ENCODE results near the gene DPYSL5. TPM values are rescaled to one million over a fixed set of nuclear protein-coding genes. Genes with fewer than 3 reads are reported as not detected.
"Not testable (repeated sequence)": the region's sequence is repeated elsewhere in the genome, so short reads cannot be mapped to it uniquely, and the experiment has no call there.

The DPYSL5 gene
- total RNA-seq, 4 donors from 2014 or later: not detected

DNA sequence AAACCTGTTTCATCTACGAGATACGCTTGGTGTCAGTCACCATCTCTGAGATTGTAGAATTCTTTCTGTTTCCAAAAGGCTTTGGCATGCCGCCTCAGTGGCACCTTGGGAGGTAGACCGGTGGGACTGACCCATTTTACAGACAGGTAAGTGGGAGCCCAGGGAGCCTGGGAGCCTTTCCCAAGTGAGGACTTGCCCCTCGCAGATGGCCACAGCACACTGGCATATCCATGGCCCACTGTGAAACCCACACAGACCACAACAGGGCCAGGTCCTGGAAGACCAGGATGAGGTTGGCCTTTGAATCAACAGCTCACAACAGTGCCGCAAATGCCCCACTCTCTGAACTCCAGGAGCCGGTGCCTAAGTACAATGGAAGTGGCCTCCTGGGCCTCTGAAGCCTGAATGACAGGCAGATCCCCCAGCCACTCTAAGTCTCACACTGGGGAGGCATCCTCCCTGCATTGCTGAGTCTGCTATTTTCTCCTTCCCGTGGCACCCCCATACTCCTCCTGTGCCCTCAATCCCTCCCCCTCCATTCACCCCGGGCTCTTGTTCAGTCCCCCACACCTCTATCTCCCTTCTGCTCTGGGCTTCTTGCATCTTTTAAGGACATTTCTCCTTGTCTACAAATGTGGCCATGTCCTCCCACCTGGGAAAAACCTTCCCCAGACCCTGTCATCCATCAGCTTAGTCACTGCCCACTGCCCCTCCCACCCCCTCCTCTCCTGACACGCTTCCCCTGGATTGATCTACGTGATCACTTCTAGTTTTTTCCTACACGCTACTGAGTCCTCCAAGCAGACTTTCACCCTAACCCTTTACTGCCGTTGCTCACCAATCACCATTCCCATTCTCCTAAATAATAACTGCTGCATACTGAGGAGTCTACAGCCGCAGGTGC, 35.9 kb upstream of the DPYSL5 start:
- TF ChIP-seq POLR2A (IDR thresholded peaks at IDR 0.05) (no peak), EP300 (IDR thresholded peaks at IDR 0.05) (no peak)
- TF ChIP-seq, protein P1, sequence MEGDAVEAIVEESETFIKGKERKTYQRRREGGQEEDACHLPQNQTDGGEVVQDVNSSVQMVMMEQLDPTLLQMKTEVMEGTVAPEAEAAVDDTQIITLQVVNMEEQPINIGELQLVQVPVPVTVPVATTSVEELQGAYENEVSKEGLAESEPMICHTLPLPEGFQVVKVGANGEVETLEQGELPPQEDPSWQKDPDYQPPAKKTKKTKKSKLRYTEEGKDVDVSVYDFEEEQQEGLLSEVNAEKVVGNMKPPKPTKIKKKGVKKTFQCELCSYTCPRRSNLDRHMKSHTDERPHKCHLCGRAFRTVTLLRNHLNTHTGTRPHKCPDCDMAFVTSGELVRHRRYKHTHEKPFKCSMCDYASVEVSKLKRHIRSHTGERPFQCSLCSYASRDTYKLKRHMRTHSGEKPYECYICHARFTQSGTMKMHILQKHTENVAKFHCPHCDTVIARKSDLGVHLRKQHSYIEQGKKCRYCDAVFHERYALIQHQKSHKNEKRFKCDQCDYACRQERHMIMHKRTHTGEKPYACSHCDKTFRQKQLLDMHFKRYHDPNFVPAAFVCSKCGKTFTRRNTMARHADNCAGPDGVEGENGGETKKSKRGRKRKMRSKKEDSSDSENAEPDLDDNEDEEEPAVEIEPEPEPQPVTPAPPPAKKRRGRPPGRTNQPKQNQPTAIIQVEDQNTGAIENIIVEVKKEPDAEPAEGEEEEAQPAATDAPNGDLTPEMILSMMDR (IDR thresholded peaks at IDR 0.05): no peak
- no peak for DNase-seq (ENCODE audit: low spot score in 2 of 2)

DNA sequence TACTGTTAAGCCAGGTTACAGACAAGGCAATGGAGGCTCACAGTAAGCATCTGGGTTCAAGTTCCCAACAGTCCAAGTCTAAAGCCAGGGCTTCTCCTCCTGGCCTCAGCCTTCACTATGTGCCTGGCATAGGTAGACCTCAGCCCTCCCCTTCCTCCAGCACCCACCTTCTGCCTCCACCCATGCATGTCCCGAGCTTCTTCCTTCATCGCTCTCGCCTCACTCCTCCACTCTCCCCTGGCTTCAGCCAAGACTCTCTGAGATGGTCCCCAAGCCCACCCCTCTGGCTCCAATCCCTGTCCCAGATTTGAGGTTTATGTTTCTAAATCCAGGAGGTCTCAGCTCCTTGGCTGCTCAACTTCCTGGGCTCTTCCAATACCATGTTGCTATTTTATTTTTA, 35.2 kb upstream of the DPYSL5 start:
- Histone ChIP-seq H3K4me3 (no peak overlapping the region), H3K36me3 (no peaks in the 10 kb centered on the region), H3K27me3 (no peaks in the 10 kb centered on the region), H3K9me3 (no peaks in the 10 kb centered on the region), H3K4me1 (no peaks in the 10 kb centered on the region), H3K27ac (no peak overlapping the region)
- 84 to 90% methylated on average over 3 of the region's 3 CpGs for WGBS, 2 donors
- TF ChIP-seq, protein P1 (IDR thresholded peaks at IDR 0.05): no peak
- TF ChIP-seq POLR2A (IDR thresholded peaks at IDR 0.05) (no peak), EP300 (IDR thresholded peaks at IDR 0.05) (no peak)
- DNase-seq (ENCODE audit: low spot score in 2 of 2): no peak

More for the DNA sequence above, 35.9 kb upstream of the DPYSL5 start:
- Histone ChIP-seq H3K4me3 (no peak overlapping the region), H3K4me1 (no peaks in the 10 kb centered on the region), H3K36me3 (no peaks in the 10 kb centered on the region), H3K27me3 (no peaks in the 10 kb centered on the region), H3K27ac (no peak overlapping the region), H3K9me3 (no peaks in the 10 kb centered on the region)
- 63 to 70% methylated on average over 13 to 14 of the region's 14 CpGs for WGBS, 2 donors

DNA sequence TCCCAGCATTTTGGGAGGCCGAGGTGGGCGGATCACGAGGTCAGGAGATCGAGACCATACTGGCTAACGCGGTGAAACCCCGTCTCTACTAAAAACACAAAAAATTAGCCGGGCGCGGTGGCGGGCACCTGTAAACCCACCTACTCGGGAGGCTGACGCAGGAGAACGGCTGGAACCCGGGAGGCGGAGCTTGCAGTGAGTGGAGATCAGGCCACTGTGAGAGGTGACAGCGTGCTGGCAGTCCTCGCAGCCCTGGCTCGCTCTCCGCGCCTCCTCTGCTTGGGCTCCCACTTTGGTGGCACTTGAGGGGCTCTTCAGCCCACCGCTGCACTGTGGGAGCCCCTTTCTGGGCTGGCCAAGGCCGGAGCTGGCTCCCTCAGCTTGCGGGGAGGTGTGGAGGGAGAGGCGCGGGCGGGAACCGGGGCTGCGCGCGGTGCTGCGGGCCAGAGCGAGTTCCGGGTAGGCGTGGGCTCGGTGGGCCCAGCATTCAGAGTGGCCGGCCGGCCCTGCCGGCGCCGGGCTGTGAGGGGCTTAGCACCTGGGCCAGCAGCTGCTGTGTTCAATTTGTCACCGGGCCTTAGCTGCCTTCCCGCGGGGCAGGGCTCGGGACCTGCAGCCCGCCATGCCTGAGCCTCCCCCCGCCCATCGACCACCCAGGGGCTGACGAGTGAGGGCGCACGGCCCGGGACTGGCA, 33.7 kb upstream of the DPYSL5 start:
- not testable (repeated sequence) for H3K4me3 ChIP-seq; H3K27ac ChIP-seq; H3K9me3 ChIP-seq; H3K36me3 ChIP-seq; DNase-seq (ENCODE audit: low spot score in 2 of 2); H3K4me1 ChIP-seq; H3K27me3 ChIP-seq
- 95 to 98% methylated on average over 27 to 43 of the region's 52 CpGs for WGBS, 2 donors

DNA sequence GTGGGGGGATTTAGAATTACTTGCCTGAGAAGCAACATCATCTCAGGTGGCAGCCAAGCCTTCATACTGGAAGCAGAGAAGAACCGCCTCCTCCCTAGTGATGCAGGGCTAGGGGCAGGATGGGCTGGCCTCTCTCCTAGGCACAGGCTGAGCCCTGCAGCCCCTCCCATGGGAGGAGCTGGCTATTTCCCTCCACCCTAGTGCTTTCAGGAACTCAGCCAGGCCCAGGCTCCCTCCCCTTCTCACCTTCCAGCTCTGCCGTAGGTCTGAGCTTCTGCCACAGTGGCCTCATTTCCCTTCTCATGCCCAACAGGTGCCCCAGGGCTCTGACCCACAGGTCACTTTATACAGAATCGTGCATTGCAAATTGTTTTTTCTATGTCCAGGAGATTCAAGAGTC, 31.0 kb upstream of the DPYSL5 start:
- Histone ChIP-seq H3K4me3 (no peak overlapping the region), H3K4me1 (no peaks in the 10 kb centered on the region), H3K27me3 (peaks cover 0 to 7% of the 10 kb centered on the region in 2 donors), H3K36me3 (no peaks in the 10 kb centered on the region), H3K9me3 (no peaks in the 10 kb centered on the region), H3K27ac (no peak overlapping the region)
- DNase-seq (ENCODE audit: low spot score in 2 of 2): no peak
- 45 to 53% methylated on average over 3 of the region's 3 CpGs for WGBS, 2 donors
- TF ChIP-seq POLR2A (IDR thresholded peaks at IDR 0.05) (no peak), EP300 (IDR thresholded peaks at IDR 0.05) (no peak)
- TF ChIP-seq, protein P1 (IDR thresholded peaks at IDR 0.05): no peak

DNA sequence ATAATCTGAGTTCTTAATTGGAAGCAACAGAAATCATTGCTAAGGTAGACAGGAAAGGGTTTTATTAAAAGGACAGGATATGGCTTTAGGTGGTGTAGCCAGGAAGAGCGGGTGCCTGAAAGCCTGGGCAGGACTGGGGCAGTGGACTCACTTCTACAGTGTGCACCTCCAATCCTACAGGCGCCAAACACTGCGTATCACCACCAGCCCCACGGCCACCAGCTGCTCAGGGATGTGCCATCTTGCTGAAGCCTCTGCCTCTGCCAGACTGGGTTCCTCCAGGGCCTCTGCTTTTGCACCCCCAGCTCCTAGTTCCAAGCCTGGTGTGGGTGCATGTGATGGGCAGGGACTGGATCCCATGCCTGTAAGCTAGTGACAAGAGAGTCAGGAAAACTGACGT, 29.7 kb upstream of the DPYSL5 start:
- no peaks in the 10 kb centered on the region for H3K9me3 ChIP-seq
- 77 to 83% methylated on average over 5 of the region's 5 CpGs for WGBS, 2 donors
- no peak overlapping the region for H3K4me3 ChIP-seq
- no peaks in the 10 kb centered on the region for H3K36me3 ChIP-seq
- H3K27me3 ChIP-seq: peaks cover 0 to 7% of the 10 kb centered on the region in 2 donors
- no peaks in the 10 kb centered on the region for H3K4me1 ChIP-seq
- no peak for DNase-seq (ENCODE audit: low spot score in 2 of 2)
- TF ChIP-seq EP300 (IDR thresholded peaks at IDR 0.05): no peak
- TF ChIP-seq, protein P1 (IDR thresholded peaks at IDR 0.05): no peak
- no peak for TF ChIP-seq POLR2A (IDR thresholded peaks at IDR 0.05)
- no peak overlapping the region for H3K27ac ChIP-seq

Data from tibial nerve (tissue), 4 donors.